PC-3 (cell line): ENCODE data around the gene HECW1. TPM values are rescaled to one million over a fixed set of nuclear protein-coding genes. Genes with fewer than 3 reads are reported as not detected.
A peak's percentile ranks its signal among the peaks of the same experiment; 100 is the strongest.

Experiments
- ATAC-seq: fragments of 200-7000 bp; cut with Tn5 transposase; 2 replicates; pipeline ENCODE4 v1.9.1; 2020; ENCODE audit warnings: mild to moderate bottlenecking, moderate library complexity
- BruUV-seq: library from RNA; stranded (reverse); fragments of 400-500 nt; replicated peaks from 2 replicates; lab custom pipeline; 2021; lab: Mats Ljungman, UMichigan
- CTCF ChIA-PET: fragments of 300-600 bp; sonication (Branson Sonifier 250); formaldehyde crosslinking; loops from one replicate; lab custom pipeline; 2022; ENCODE audit warnings: antibody characterized with exemption; lab: Charles Lee
- POLR2A ChIA-PET: fragments of 300-600 bp; sonication (Branson Sonifier 250); formaldehyde crosslinking; loops from one replicate; lab custom pipeline; 2022; ENCODE audit warnings: antibody characterized with exemption; ENCODE audit not compliant: unreplicated experiment; lab: Charles Lee
- DNase-seq: peaks from one replicate; pipeline ENCODE4 v3.0.0-alpha.2; 2015
- H2AFZ ChIP-seq: fragments of 300-600 bp; sonication (generic); 2 replicates; pipeline ENCODE4 v1.6.0; 2016; ENCODE audit warnings: antibody characterized with exemption, low read length
- H3F3A ChIP-seq: fragments of 300-600 bp; sonication (generic); one replicate; pipeline ENCODE4 v1.6.0; 2017; ENCODE audit warnings: antibody characterized with exemption, low read length, control low read depth, mild to moderate bottlenecking; ENCODE audit not compliant: unreplicated experiment
- H3K27ac ChIP-seq: fragments of 300-600 bp; sonication (generic); 2 replicates; pipeline ENCODE4 v1.5.1; 2016; ENCODE audit warnings: mild to moderate bottlenecking, low read length
- H3K27me3 ChIP-seq: fragments of 300-600 bp; sonication (generic); 2 replicates; pipeline ENCODE4 v1.6.1; 2016; ENCODE audit warnings: low read length, mixed read lengths
- H3K36me3 ChIP-seq: fragments of 300-600 bp; sonication (generic); 2 replicates; pipeline ENCODE4 v1.6.1; 2016; ENCODE audit warnings: low read depth, mixed run types, low read length, mixed read lengths
- H3K4me1 ChIP-seq: fragments of 300-600 bp; sonication (generic); 2 replicates; pipeline ENCODE4 v1.5.1; 2016; ENCODE audit warnings: low read length; ENCODE audit not compliant: insufficient read depth
- H3K4me2 ChIP-seq: fragments of 300-600 bp; sonication (generic); 2 replicates; pipeline ENCODE4 v1.6.0; 2016; ENCODE audit warnings: low read length
- H3K4me3 ChIP-seq: fragments of 300-600 bp; sonication (generic); 2 replicates; pipeline ENCODE4 v1.5.1; 2016; ENCODE audit warnings: mild to moderate bottlenecking, low read length, mixed read lengths
- H3K79me2 ChIP-seq: fragments of 300-600 bp; sonication (generic); 2 replicates; pipeline ENCODE4 v1.6.1; 2017; ENCODE audit warnings: low read length, mixed read lengths
- H3K9ac ChIP-seq: fragments of 300-600 bp; sonication (generic); 2 replicates; pipeline ENCODE4 v1.6.0; 2016; ENCODE audit warnings: mild to moderate bottlenecking, low read length
- H3K9me2 ChIP-seq: fragments of 300-600 bp; sonication (generic); replicated peaks from 2 replicates; pipeline ENCODE4 v1.6.1; 2016; ENCODE audit warnings: mixed run types, low read length, mixed read lengths
- H3K9me3 ChIP-seq: fragments of 300-600 bp; sonication (generic); 2 replicates; pipeline ENCODE4 v1.6.1; 2016; ENCODE audit warnings: low read length, mixed read lengths
- H4K20me1 ChIP-seq: fragments of 300-600 bp; sonication (generic); 2 replicates; pipeline ENCODE4 v1.6.1; 2016; ENCODE audit warnings: low read length, mixed read lengths
- EZH2 ChIP-seq: fragments of 300-600 bp; sonication (generic); IDR thresholded peaks from one replicate; pipeline ENCODE4 v1.6.1; 2017; ENCODE audit warnings: antibody characterized with exemption, mild to moderate bottlenecking, low read length; ENCODE audit not compliant: unreplicated experiment
- EZH2phosphoT487 ChIP-seq: fragments of 300-600 bp; sonication (generic); IDR thresholded peaks from 2 replicates; pipeline ENCODE4 v1.6.1; 2018; ENCODE audit warnings: mild to moderate bottlenecking, antibody characterized with exemption, low read length, borderline replicate concordance
- intact Hi-C: fragments of 100-400 bp; cut with micrococcal nuclease; formaldehyde crosslinking; loops from 2 replicates; pipeline ENCODE4 v1.9.0; 2023
- total RNA-seq: library from RNA; depleted of rRNA; stranded (reverse); fragments of >200 nt; gene quantifications from 2 replicates; pipeline ENCODE4 v1.2.3, GENCODE V29; 2014
- TF ChIP-seq, protein P1 (sequence below): fragments of 300-600 bp; sonication (generic); conservative IDR thresholded peaks from 2 replicates; pipeline ENCODE4 v1.5.1; 2017; ENCODE audit warnings: antibody characterized with exemption, low read depth, mild to moderate bottlenecking, low read length

The HECW1 gene
- total RNA-seq, 1 experiment from 2014 or later: 3.0 TPM

DNA sequence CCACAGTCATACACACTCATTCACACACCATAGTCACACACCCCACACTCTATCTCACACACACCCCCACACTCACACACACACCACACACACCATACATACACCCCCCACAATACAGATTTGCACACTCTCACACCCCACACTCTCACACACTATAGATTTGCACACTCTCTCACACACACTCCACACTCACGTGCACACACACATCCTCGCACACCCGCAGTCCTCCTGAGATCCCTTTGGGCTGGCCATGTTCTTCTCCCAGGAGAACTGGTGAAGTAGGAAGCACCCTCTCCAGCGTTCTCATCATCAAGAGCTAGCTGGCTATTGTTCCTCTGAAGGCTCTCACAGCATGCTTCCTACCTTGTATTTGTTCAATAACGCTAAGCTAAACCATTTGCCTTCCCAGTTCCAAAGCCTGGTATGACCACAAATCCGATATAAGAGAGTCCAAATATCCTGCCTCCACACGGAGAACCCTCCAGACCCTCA lies 86.2 kb downstream of the HECW1 start:
- H3K9me3 ChIP-seq: no peaks in the 10 kb centered on the region
- ATAC-seq: peak; percentile 21; the same call in 1 of the 2 replicates
- TF ChIP-seq EZH2phosphoT487 (no peak), EZH2 (no peak)
- TF ChIP-seq, protein P1, sequence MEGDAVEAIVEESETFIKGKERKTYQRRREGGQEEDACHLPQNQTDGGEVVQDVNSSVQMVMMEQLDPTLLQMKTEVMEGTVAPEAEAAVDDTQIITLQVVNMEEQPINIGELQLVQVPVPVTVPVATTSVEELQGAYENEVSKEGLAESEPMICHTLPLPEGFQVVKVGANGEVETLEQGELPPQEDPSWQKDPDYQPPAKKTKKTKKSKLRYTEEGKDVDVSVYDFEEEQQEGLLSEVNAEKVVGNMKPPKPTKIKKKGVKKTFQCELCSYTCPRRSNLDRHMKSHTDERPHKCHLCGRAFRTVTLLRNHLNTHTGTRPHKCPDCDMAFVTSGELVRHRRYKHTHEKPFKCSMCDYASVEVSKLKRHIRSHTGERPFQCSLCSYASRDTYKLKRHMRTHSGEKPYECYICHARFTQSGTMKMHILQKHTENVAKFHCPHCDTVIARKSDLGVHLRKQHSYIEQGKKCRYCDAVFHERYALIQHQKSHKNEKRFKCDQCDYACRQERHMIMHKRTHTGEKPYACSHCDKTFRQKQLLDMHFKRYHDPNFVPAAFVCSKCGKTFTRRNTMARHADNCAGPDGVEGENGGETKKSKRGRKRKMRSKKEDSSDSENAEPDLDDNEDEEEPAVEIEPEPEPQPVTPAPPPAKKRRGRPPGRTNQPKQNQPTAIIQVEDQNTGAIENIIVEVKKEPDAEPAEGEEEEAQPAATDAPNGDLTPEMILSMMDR: no peak
- H3K4me1 ChIP-seq: peaks cover 31% of the 10 kb centered on the region
- CTCF ChIA-PET: no interaction called here
- H3K36me3 ChIP-seq: no peaks in the 10 kb centered on the region
- no peaks in the 10 kb centered on the region for H3K9me2 ChIP-seq
- H3K79me2 ChIP-seq: no peaks in the 10 kb centered on the region
- peak overlapping the region; percentile 60 for H3K4me2 ChIP-seq
- no peak overlapping the region; the same call in 1 of the 2 replicates for H3K4me3 ChIP-seq
- H4K20me1 ChIP-seq: no peaks in the 10 kb centered on the region
- H3K27ac ChIP-seq: 0 out of 2 replicates have a peak overlapping the region, but pooled peaks have one; percentile 17
- H2AFZ ChIP-seq: no peak overlapping the region
- no peaks in the 10 kb centered on the region for H3K27me3 ChIP-seq
- no peak for DNase-seq
- H3F3A ChIP-seq: no peaks in the 10 kb centered on the region
- BruUV-seq: no TSS peak
- H3K9ac ChIP-seq: no peak overlapping the region
- POLR2A ChIA-PET: interaction anchor here (0.6 kb wide), 1 partner anchor 267 kb away, joined by 4 read pairs; the partner anchor contains the start of gene PSMA2
- intact Hi-C loops: no loop called here

DNA sequence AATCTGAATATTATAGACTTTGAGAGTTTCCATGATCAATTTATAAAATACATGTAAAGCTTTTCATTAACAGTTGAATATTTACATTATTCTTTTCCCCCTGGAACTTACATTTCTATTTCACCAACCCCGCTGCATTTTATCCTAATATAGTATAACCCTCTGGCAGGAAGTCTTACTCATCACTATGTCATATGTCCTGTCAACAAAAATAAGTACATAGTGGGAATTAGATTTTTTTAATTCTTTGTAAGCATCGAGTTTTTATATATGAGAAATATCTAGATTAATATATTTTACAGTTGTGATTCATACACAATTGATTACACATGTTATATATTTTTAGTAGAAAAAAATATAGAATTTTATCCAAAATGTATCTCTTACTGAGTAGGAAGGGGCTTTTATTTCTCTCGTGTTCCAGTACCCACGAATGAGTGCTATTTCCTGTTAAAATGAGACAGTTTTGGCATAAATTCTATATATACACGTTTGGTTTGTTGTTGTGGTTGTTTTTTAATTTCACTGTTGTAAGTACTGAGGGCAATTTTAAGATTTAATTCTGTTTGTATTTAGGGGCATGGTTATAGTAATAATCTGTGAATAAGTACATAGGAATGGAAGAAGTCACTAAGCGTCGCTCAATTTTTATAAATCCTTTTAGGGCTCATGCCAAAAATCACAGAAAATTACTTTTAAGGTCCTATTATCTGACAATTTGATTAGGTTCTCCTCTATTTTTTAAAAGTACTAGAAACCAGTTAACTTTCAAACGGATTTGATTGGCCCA lies 87.1 kb downstream of the HECW1 start:
- H3K36me3 ChIP-seq: no peaks in the 10 kb centered on the region
- no TSS peak for BruUV-seq
- peak overlapping the region; percentile 15; the same call in 1 of the 2 replicates for H3K4me3 ChIP-seq
- TF ChIP-seq, protein P1: no peak
- TF ChIP-seq EZH2 (no peak), EZH2phosphoT487 (no peak)
- H3K9me2 ChIP-seq: no peaks in the 10 kb centered on the region
- H3K9me3 ChIP-seq: no peaks in the 10 kb centered on the region
- H3K27ac ChIP-seq: peak overlapping the region; percentile 24
- POLR2A ChIA-PET: interaction anchor here (0.7 kb wide), 1 partner anchor 429 kb away, joined by 3 read pairs; no protein-coding TSS in a partner anchor
- no peaks in the 10 kb centered on the region for H3K79me2 ChIP-seq
- intact Hi-C loops: loop anchor here (5.0 kb wide), 2 partner anchors 57 to 257 kb away; no protein-coding TSS in a partner anchor
- no peaks in the 10 kb centered on the region for H3K27me3 ChIP-seq
- peak overlapping the region; percentile 75 for H3K4me2 ChIP-seq
- H4K20me1 ChIP-seq: no peaks in the 10 kb centered on the region
- no peak overlapping the region for H3K9ac ChIP-seq
- DNase-seq: peak; percentile 61
- peaks cover 32% of the 10 kb centered on the region for H3K4me1 ChIP-seq
- H2AFZ ChIP-seq: no peak overlapping the region
- H3F3A ChIP-seq: no peaks in the 10 kb centered on the region
- CTCF ChIA-PET: no interaction called here
- ATAC-seq: peak; percentile 84
